Transverse colon (tissue), 4 donors: ENCODE measurements around the gene DIS3L2. TPM values are rescaled to one million over a fixed set of nuclear protein-coding genes. Genes with fewer than 3 reads are reported as not detected.

Experiments used
- DNase-seq: peaks from one replicate; pipeline ENCODE4 v3.0.0-alpha.2; 2019
- H3K27ac ChIP-seq, 4 donors: fragments of 200-600 bp; sonication (generic); 2 replicates each; pipeline ENCODE4 v1.5.1; 2016 to 2018; ENCODE audit warnings: inconsistent platforms in 4 of 4
- H3K27me3 ChIP-seq: fragments of 200-600 bp; sonication (generic); 2 replicates; pipeline ENCODE4 v1.5.1; 2017; ENCODE audit warnings: inconsistent platforms
- H3K36me3 ChIP-seq, 4 donors: fragments of 200-600 bp; sonication (generic); 2 replicates each; pipeline ENCODE4 v1.5.1; 2017 to 2019; ENCODE audit warnings: inconsistent platforms in 4 of 4
- H3K4me1 ChIP-seq, 4 donors: fragments of 200-600 bp; sonication (generic); 2 replicates each; pipeline ENCODE4 v1.5.1; 2017 to 2020; ENCODE audit warnings: inconsistent platforms in 4 of 4
- H3K4me3 ChIP-seq, 4 donors: fragments of 200-600 bp; sonication (generic); 1 replicate in 1 of 4; 2 replicates in 3 of 4; pipeline versions ENCODE4 v1.5.1 to v1.6.1; 2017 to 2019; ENCODE audit warnings: inconsistent platforms in 4 of 4
- H3K9me3 ChIP-seq, 2 donors: fragments of 200-600 bp; sonication (generic); 2 replicates each; pipeline ENCODE4 v1.5.1; 2017 to 2019; ENCODE audit warnings: inconsistent platforms in 2 of 2
- CTCF ChIP-seq, 5 experiments: fragments of 200-600 bp in 3 of 5; fragments of 450-650 bp in 2 of 5; sonication (generic) in 3 of 5; IDR thresholded peaks; 1 replicate in 2 of 5; 2 replicates in 3 of 5; pipeline ENCODE4 v1.5.1; 2016 to 2017; ENCODE audit warnings: antibody characterized with exemption in 5 of 5, inconsistent platforms in 3 of 5, mild to moderate bottlenecking in 2 of 5, moderate library complexity in 1 of 5
- EP300 ChIP-seq: sonication (generic); formaldehyde crosslinking; IDR thresholded peaks from one replicate; pipeline ENCODE4 v1.6.1; 2017; ENCODE audit warnings: antibody characterized with exemption, low read depth
- POLR2A ChIP-seq: fragments of 450-650 bp; IDR thresholded peaks from one replicate; pipeline ENCODE4 v1.6.1; 2016; ENCODE audit warnings: antibody characterized with exemption, mild to moderate bottlenecking, moderate library complexity
- POLR2AphosphoS5 ChIP-seq, 3 donors: sonication (generic); formaldehyde crosslinking; IDR thresholded peaks; one replicate each; pipeline ENCODE4 v1.6.1; 2016; ENCODE audit warnings: antibody characterized with exemption in 3 of 3
- WGBS, 2 donors: methylation state at CpG; one replicate each; pipeline ENCODE4 v1.1.5; 2018; ENCODE audit warnings: low coverage in 1 of 2; 5-methylcytosine and 5-hydroxymethylcytosine counted together
- in situ Hi-C, 4 donors: fragments of 200-750 bp; cut with MboI; loops; one replicate each; pipeline versions ENCODE4 v1.15.0 to v1.15.1; 2017; ENCODE audit warnings: low sequenced_read_pairs in 3 of 4, low pct_ligation_motif_present in 1 of 4, low pct_unique_long_range_greater_than_20kb in 1 of 4
- intact Hi-C: fragments of 100-400 bp; cut with DNase I; formaldehyde crosslinking; loops from one replicate; pipeline ENCODE4 v1.15.1; 2023; ENCODE audit warnings: low total_unique reads
- total RNA-seq, 4 donors: library from RNA; depleted of rRNA; stranded (reverse); fragments of >200 nt; gene quantifications; one replicate each; pipeline ENCODE4 v1.1.0, GENCODE V29; 2016

Gene DIS3L2
- total RNA-seq, 4 donors from 2014 or later, result 24.7 to 99.9 (median 51.2) TPM

GRCh38 chr2:232146294-232146693, 184.8 kb downstream of the DIS3L2 start:
- Histone ChIP-seq H3K9me3 (no peaks in the 10 kb centered on the region), H3K27me3 (no peaks in the 10 kb centered on the region), H3K36me3 (peaks cover 0 to 4% (median 0%) of the 10 kb centered on the region in 4 donors), H3K4me1 (no peaks in the 10 kb centered on the region), H3K4me3 (no peak overlapping the region), H3K27ac (no peak overlapping the region)
- intact Hi-C loops (no loop called here), in situ Hi-C loops (loop anchor here in 2 of 4 donors (25.0 kb wide), 1 partner anchor 209 kb away; the partner anchor contains the start of gene NPPC (in 2 of the 2))
- no peak for TF ChIP-seq POLR2AphosphoS5 (IDR thresholded peaks at IDR 0.05)
- no peak for TF ChIP-seq EP300
- TF ChIP-seq POLR2A, result no peak
- TF ChIP-seq CTCF (IDR thresholded peaks at IDR 0.05), result no peak
- DNase-seq, result no peak

- Histone ChIP-seq H3K9me3 (no peaks in the 10 kb centered on the region), H3K27me3 (no peaks in the 10 kb centered on the region), H3K4me3 (no peak overlapping the region), H3K4me1 (no peaks in the 10 kb centered on the region), H3K27ac (no peak overlapping the region), H3K36me3 (peaks cover 0 to 4% (median 0%) of the 10 kb centered on the region in 4 donors)
- in situ Hi-C loops, result loop anchor here in 2 of 4 donors (25.0 kb wide), 1 partner anchor 210 kb away; the partner anchor contains the start of gene NPPC (in 2 of the 2)
- DNase-seq, result no peak
- intact Hi-C loops, result no loop called here
- 97% methylated on average over 2 of the region's 2 CpGs; no CpG with 5 or more reads in 1 of the 2 donors for WGBS, 2 donors
- TF ChIP-seq EP300 (no peak), POLR2AphosphoS5 (IDR thresholded peaks at IDR 0.05) (no peak), POLR2A (no peak), CTCF (IDR thresholded peaks at IDR 0.05) (no peak)
Measured at GRCh38 chr2:232147440-232148077, 186.0 kb downstream of the DIS3L2 start.

GRCh38 chr2:232162187-232162586, 200.7 kb downstream of the DIS3L2 start:
- Histone ChIP-seq H3K9me3 (no peaks in the 10 kb centered on the region), H3K4me1 (no peaks in the 10 kb centered on the region), H3K4me3 (no peak overlapping the region), H3K27me3 (no peaks in the 10 kb centered on the region), H3K27ac (no peak overlapping the region), H3K36me3 (peaks cover 0 to 33% (median 0%) of the 10 kb centered on the region in 4 donors)
- WGBS, 2 donors, result 98% methylated on average over 3 of the region's 3 CpGs; no CpG with 5 or more reads in 1 of the 2 donors
- no peak for DNase-seq
- TF ChIP-seq CTCF (IDR thresholded peaks at IDR 0.05) (no peak), POLR2AphosphoS5 (IDR thresholded peaks at IDR 0.05) (no peak), POLR2A (no peak), EP300 (no peak)
- in situ Hi-C loops, result no loop called here
- intact Hi-C loops, result no loop called here

GRCh38 chr2:232170396-232170795, 208.9 kb downstream of the DIS3L2 start:
- no peak for DNase-seq
- Histone ChIP-seq H3K4me1 (peaks cover 0 to 3% (median 0%) of the 10 kb centered on the region in 4 donors), H3K36me3 (no peaks in the 10 kb centered on the region), H3K27me3 (no peaks in the 10 kb centered on the region), H3K9me3 (no peaks in the 10 kb centered on the region), H3K27ac (no peak overlapping the region), H3K4me3 (no peak overlapping the region)
- no peak for TF ChIP-seq EP300
- no peak for TF ChIP-seq POLR2A
- no peak for TF ChIP-seq CTCF (IDR thresholded peaks at IDR 0.05)
- no peak for TF ChIP-seq POLR2AphosphoS5 (IDR thresholded peaks at IDR 0.05)
- in situ Hi-C loops (no loop called here), intact Hi-C loops (no loop called here)
- WGBS, 2 donors, result 39 to 67% methylated on average over 2 of the region's 2 CpGs
